ENCODE data around the gene SSTR3.

DNA sequence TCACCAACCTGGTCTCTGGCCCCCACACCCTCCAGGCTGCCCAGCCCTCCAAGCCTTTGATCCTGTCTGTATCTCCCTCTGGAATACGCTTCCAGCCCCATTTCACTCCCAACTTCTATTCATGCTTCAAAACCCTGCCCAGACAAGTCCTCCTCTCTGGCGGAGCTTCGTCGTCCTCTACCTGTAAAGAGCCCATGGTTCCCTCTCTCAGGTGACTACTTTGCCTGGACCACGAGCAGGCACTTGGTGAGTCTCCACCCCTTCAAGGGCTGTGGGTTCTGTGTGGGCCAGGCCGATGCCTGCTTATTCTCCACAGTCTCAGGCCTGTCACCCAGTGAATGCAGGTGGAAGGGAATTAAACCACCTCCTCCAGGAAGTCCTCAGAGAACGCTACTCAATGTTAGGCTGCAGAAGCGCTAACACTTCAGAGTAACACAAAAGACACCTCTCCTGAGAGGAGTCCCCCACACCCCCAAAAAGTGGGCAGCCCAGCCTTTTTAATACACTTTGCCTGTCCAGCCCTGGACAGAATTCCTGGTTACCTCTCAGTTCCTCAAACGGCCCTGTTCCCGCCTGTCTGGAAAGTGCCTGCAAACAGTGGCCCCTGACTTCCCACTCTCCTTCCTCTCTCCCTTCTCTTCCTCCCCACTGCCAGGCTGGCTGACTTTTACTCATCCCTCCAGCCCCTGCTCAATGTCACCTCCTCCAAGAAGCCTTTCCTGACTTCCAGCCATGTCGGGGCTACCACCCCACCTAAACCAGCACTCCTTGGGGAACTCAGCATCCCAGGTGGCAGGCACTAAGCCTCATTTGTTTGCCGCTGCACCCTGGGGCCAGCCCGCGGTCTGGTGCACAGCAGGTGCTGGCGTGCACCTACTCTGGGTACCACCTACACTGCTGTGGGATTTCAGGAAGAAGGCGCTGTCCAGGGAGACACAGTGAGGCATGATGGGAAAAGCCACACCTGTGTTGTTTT lies 22.7 kb upstream of the SSTR3 start:
- TF ChIP-seq, protein P1, sequence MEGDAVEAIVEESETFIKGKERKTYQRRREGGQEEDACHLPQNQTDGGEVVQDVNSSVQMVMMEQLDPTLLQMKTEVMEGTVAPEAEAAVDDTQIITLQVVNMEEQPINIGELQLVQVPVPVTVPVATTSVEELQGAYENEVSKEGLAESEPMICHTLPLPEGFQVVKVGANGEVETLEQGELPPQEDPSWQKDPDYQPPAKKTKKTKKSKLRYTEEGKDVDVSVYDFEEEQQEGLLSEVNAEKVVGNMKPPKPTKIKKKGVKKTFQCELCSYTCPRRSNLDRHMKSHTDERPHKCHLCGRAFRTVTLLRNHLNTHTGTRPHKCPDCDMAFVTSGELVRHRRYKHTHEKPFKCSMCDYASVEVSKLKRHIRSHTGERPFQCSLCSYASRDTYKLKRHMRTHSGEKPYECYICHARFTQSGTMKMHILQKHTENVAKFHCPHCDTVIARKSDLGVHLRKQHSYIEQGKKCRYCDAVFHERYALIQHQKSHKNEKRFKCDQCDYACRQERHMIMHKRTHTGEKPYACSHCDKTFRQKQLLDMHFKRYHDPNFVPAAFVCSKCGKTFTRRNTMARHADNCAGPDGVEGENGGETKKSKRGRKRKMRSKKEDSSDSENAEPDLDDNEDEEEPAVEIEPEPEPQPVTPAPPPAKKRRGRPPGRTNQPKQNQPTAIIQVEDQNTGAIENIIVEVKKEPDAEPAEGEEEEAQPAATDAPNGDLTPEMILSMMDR (IDR thresholded peaks at IDR 0.05; ENCODE audit: low read depth, low read length), result no peak
- no peak for TF ChIP-seq EZH2phosphoT487 (IDR thresholded peaks at IDR 0.05; ENCODE audit: low read depth)

Data from OCI-LY3 (cell line).